Cardiac muscle cell (in vitro differentiated cells and primary cell): ENCODE results near the gene PAX2. TPM values are rescaled to one million over a fixed set of nuclear protein-coding genes. Genes with fewer than 3 reads are reported as not detected.

ENCODE experiments used
- DNase-seq, 2 donors: peaks; one replicate each; pipeline versions ENCODE4 v3.0.0 to v3.0.0-alpha.2; 2010 to 2017; ENCODE audit warnings: low read depth in 1 of 2, low spot score in 1 of 2
- H3K27ac ChIP-seq: fragments of 200-600 bp; sonication (generic); 2 replicates; pipeline ENCODE4 v1.5.1; 2016
- H3K27me3 ChIP-seq: fragments of 200-600 bp; sonication (generic); 2 replicates; pipeline ENCODE4 v1.6.0; 2016; ENCODE audit warnings: control low read depth
- H3K36me3 ChIP-seq: fragments of 200-600 bp; sonication (generic); 2 replicates; pipeline ENCODE4 v1.5.1; 2016; ENCODE audit warnings: control low read depth
- H3K4me1 ChIP-seq: fragments of 200-600 bp; sonication (generic); 2 replicates; pipeline ENCODE4 v1.8.1; 2017; ENCODE audit warnings: low read depth, mild to moderate bottlenecking, mixed run types
- H3K4me3 ChIP-seq: fragments of 200-600 bp; sonication (generic); 2 replicates; pipeline ENCODE4 v1.5.1; 2016; ENCODE audit warnings: mild to moderate bottlenecking
- H3K9me3 ChIP-seq: fragments of 200-600 bp; sonication (generic); 2 replicates; pipeline ENCODE4 v1.5.1; 2017; ENCODE audit warnings: low read depth, mild to moderate bottlenecking, control low read depth
- polyA plus RNA-seq: library from polyadenylated mRNA; unstranded; fragments of >200 nt; fragmentation: Nextera tagmentation; extraction: Ambion mirVana; gene quantifications from 2 replicates; pipeline ENCODE4 v1.2.1, GENCODE V29; 2016
- total RNA-seq: library from RNA; depleted of rRNA; stranded (reverse); fragments of >200 nt; gene quantifications from 2 replicates; pipeline ENCODE4 v1.2.3, GENCODE V29; 2016
- TF ChIP-seq, protein P1 (sequence below): IDR thresholded peaks from 2 replicates; pipeline ENCODE4 v1.5.1; 2012; ENCODE audit warnings: low read depth, mild to moderate bottlenecking, low read length

The PAX2 gene
- total and polyA plus RNA-seq, 2 experiments from 2014 or later: not detected

DNA sequence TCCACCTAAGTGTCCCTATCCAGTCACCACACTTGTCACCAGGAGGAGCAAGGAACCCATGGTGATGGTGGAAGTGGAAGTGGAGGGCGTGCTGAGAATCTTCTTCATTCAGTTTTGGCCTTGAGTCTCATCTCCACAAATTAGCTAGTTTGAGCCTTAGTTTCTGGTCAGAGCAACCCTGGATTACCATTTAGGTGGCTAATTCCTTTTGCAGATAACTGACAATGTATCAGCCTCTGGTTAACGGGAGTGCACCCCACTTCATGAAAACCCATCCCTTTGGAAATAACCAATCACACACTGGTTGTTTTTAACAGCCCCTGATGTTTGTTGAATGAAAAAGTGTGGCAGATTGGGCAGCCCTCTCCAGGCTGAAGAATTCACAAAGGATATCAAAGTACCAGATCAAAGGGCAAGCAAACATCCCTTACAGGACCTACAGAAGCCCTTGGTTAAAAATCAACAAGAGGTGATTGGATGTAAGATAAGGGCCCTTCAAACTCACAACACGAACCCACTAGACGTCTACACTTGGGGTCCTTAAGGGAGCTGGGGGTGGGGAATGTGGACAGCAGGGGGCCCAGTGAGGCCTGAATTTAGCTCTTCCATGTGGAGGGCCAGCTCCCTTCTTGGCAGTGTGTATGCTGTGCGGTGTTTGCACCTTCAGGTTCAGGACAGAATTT, 130.2 kb downstream of the PAX2 start:
- no peak overlapping the region for H3K4me3 ChIP-seq
- no peaks in the 10 kb centered on the region for H3K36me3 ChIP-seq
- H3K9me3 ChIP-seq: no peaks in the 10 kb centered on the region
- no peak for DNase-seq
- H3K4me1 ChIP-seq: peaks cover 8% of the 10 kb centered on the region
- no peak overlapping the region for H3K27ac ChIP-seq
- peaks cover 3% of the 10 kb centered on the region for H3K27me3 ChIP-seq
- TF ChIP-seq, protein P1, sequence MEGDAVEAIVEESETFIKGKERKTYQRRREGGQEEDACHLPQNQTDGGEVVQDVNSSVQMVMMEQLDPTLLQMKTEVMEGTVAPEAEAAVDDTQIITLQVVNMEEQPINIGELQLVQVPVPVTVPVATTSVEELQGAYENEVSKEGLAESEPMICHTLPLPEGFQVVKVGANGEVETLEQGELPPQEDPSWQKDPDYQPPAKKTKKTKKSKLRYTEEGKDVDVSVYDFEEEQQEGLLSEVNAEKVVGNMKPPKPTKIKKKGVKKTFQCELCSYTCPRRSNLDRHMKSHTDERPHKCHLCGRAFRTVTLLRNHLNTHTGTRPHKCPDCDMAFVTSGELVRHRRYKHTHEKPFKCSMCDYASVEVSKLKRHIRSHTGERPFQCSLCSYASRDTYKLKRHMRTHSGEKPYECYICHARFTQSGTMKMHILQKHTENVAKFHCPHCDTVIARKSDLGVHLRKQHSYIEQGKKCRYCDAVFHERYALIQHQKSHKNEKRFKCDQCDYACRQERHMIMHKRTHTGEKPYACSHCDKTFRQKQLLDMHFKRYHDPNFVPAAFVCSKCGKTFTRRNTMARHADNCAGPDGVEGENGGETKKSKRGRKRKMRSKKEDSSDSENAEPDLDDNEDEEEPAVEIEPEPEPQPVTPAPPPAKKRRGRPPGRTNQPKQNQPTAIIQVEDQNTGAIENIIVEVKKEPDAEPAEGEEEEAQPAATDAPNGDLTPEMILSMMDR: no peak

DNA sequence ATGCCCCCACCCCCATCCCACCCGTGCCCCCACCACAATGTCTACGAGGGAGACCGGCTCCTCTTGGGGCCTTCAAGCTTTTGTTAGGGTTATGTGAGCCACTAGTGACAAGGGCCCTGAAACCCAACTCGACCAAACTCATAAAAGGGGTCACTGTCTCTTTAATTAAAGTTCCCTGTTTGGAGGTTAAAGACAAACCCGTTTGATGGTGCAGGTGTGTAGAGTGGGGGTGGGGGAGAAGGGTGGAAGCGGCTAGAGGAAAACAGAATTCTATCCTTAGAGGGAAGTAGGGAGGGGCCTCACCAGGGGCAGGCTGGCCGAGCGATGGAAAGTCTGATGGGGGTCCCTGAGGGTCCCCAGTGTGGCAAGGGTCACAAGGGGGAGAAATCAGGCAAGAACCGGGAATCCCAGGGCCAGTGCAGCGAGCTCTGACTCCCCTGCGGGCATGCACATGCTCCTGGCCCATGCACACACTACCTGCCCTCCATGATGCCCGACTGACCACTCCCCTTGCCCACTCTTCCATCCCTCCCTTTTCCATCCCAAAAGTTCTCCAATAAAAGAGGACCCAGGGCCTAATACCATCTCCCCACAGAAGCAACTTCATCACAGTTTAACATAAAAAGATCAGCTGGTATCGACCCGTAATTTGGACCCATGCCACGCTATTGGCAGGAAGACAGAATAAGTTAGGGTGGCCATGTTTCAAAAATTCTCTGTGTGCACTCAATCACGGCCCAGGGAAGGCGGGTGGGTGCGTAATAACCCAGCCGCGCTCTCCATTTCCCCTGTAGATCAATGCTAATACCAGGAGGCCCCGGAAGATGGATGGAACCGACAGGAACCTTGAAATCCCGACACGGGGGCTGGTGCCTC, 131.4 kb downstream of the PAX2 start:
- TF ChIP-seq, protein P1: no peak
- H3K9me3 ChIP-seq: no peaks in the 10 kb centered on the region
- H3K27ac ChIP-seq: no peak overlapping the region
- H3K27me3 ChIP-seq: peaks cover 3% of the 10 kb centered on the region
- DNase-seq: no peak
- H3K36me3 ChIP-seq: no peaks in the 10 kb centered on the region
- H3K4me1 ChIP-seq: peaks cover 19% of the 10 kb centered on the region
- H3K4me3 ChIP-seq: no peak overlapping the region

GRCh38 chr10:100877461-100877850, 132.1 kb downstream of the PAX2 start:
- DNase-seq: no peak
- H3K27ac ChIP-seq: no peak overlapping the region
- H3K9me3 ChIP-seq: no peaks in the 10 kb centered on the region
- peaks cover 3% of the 10 kb centered on the region for H3K27me3 ChIP-seq
- H3K36me3 ChIP-seq: no peaks in the 10 kb centered on the region
- peaks cover 25% of the 10 kb centered on the region for H3K4me1 ChIP-seq
- H3K4me3 ChIP-seq: no peak overlapping the region
- TF ChIP-seq, protein P1: no peak

DNA sequence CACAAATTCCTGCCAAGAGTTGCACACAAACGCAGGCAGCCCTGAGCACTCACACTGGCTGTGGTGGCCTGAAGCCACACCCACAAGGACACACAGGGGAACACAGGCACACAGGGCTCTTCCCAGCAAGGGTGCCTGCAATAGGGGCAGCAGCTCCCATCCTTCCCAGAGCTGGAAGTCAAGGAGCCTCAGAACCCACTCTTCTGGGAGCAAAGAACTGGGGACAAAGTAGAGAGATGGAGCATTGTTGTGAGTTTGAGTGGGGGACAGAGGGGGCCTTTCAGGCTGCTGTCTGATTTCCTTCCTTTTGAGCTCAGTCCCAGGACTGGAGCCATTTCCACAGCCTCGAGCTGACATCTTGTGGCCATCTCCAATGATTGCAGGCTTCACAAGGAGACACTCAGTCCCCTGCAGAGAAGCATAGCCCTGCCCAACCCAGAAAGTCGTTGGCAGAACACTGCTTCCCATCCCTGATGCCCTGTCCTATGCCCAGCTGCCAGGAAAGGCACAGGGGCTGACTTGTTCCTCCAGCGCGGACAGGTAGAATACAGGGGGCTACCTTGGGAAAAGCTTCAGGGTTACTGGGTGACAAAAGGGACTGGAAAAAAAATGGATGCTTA, 133.0 kb downstream of the PAX2 start:
- no peak overlapping the region for H3K4me3 ChIP-seq
- peak; percentile 80 to 81 for DNase-seq
- H3K27me3 ChIP-seq: peaks cover 3% of the 10 kb centered on the region
- H3K4me1 ChIP-seq: peaks cover 31% of the 10 kb centered on the region
- no peak overlapping the region for H3K27ac ChIP-seq
- H3K36me3 ChIP-seq: no peaks in the 10 kb centered on the region
- TF ChIP-seq, protein P1: peak; percentile 83
- H3K9me3 ChIP-seq: no peaks in the 10 kb centered on the region

Other genes starting within 250 kb of the PAX2 start
- 8.0 and 13.2 TPM in 2 replicates for gene SEC31B, start 225.7 kb upstream of the PAX2 start, total RNA-seq
- gene SEC31B, start 225.7 kb upstream of the PAX2 start, polyA plus RNA-seq: 15.0 and 23.1 TPM in 2 replicates
- gene NDUFB8, start 215.7 kb upstream of the PAX2 start, total RNA-seq: 296 and 504 TPM in 2 replicates
- 577 and 748 TPM in 2 replicates for gene NDUFB8, start 215.7 kb upstream of the PAX2 start, polyA plus RNA-seq
- gene HIF1AN, start 209.6 kb upstream of the PAX2 start, total RNA-seq: 16.6 and 20.3 TPM in 2 replicates
- gene HIF1AN, start 209.6 kb upstream of the PAX2 start, polyA plus RNA-seq: 37.4 and 40.2 TPM in 2 replicates
- gene SLF2, start 167.4 kb downstream of the PAX2 start, total RNA-seq: 29.8 and 37.8 TPM in 2 replicates
- 33.7 and 36.6 TPM in 2 replicates for gene SLF2, start 167.4 kb downstream of the PAX2 start, polyA plus RNA-seq
- 8.1 and 18.1 TPM in 2 replicates for gene SEMA4G, start 223.9 kb downstream of the PAX2 start, total RNA-seq
- 7.0 and 10.6 TPM in 2 replicates for gene SEMA4G, start 223.9 kb downstream of the PAX2 start, polyA plus RNA-seq
- gene MRPL43, start 241.9 kb downstream of the PAX2 start, total RNA-seq: 91.8 and 114 TPM in 2 replicates
- 128 and 131 TPM in 2 replicates for gene MRPL43, start 241.9 kb downstream of the PAX2 start, polyA plus RNA-seq
- gene TWNK, start 242.0 kb downstream of the PAX2 start, total RNA-seq: 6.1 and 7.6 TPM in 2 replicates
- 6.9 and 12.3 TPM in 2 replicates for gene TWNK, start 242.0 kb downstream of the PAX2 start, polyA plus RNA-seq